HCT116 (cell line): Measurements from ENCODE around the gene CAMK2A.

Source experiments
- CTCF ChIP-seq, 3 experiments: fragments of 200-600 bp in 1 of 3; sonication (generic) in 1 of 3; IDR thresholded peaks in 2 of 3; conservative IDR thresholded peaks in 1 of 3; 2 replicates each; pipeline ENCODE4 v1.5.1; 2012 to 2017; ENCODE audit warnings: low read depth in 2 of 3, low read length in 2 of 3, antibody characterized with exemption in 1 of 3, borderline replicate concordance in 1 of 3, control low read depth in 1 of 3, mild to moderate bottlenecking in 1 of 3, mixed read lengths in 1 of 3, mixed run types in 1 of 3, moderate library complexity in 1 of 3; ENCODE audit not compliant: insufficient read depth in 1 of 3
- EZH2phosphoT487 ChIP-seq: fragments of 200-600 bp; IDR thresholded peaks from 2 replicates; pipeline ENCODE4 v1.6.1; 2018; ENCODE audit warnings: antibody characterized with exemption, borderline replicate concordance
- FOSL1 ChIP-seq: IDR thresholded peaks from 2 replicates; pipeline ENCODE4 v1.6.1; 2012; ENCODE audit warnings: low read depth
- POLR2A ChIP-seq: IDR thresholded peaks from 2 replicates; pipeline ENCODE4 v1.7.0; 2011; ENCODE audit warnings: borderline replicate concordance; ENCODE audit not compliant: insufficient read depth, insufficient read length; ENCODE audit errors: extremely low read depth
- SP1 ChIP-seq: IDR thresholded peaks from 2 replicates; pipeline ENCODE4 v1.6.1; 2012; ENCODE audit warnings: low read depth
- SRF ChIP-seq: IDR thresholded peaks from 2 replicates; pipeline ENCODE4 v1.6.1; 2012; ENCODE audit warnings: low read depth
- TCF7L2 ChIP-seq: IDR thresholded peaks from 2 replicates; pipeline ENCODE4 v1.7.0; 2011; ENCODE audit warnings: borderline replicate concordance, inconsistent platforms; ENCODE audit not compliant: insufficient read depth, insufficient read length; ENCODE audit errors: extremely low read depth

- TF ChIP-seq POLR2A, result no peak
- TF ChIP-seq FOSL1, result peak; percentile 79
- TF ChIP-seq CTCF (IDR thresholded peaks at IDR 0.05 in 2 of 3, conservative IDR thresholded peaks at IDR 0.05 in 1 of 3; ENCODE audit: borderline replicate concordance in 1 of 3, insufficient read depth in 1 of 3, low read depth in 2 of 3, low read length in 2 of 3), result no peak
- no peak for TF ChIP-seq SRF
- TF ChIP-seq SP1, result no peak
- TF ChIP-seq EZH2phosphoT487, result no peak
- TF ChIP-seq TCF7L2, result peak; percentile 9
Measured at GRCh38 chr5:150263801-150264621, 25.6 kb downstream of the CAMK2A start.
